GM19035 (cell line): ENCODE measurements around the gene EVPL.
"Not testable (repeated sequence)": the region's sequence is repeated elsewhere in the genome, so short reads cannot be mapped to it uniquely, and the experiment has no call there.

ENCODE experiments used
- ATAC-seq: cut with Tn5 transposase; IDR thresholded peaks from one replicate; pipeline ENCODE4 v1.9.1; 2021; ENCODE audit not compliant: unreplicated experiment

Gene EVPL

GRCh38 chr17:76027159-76027839 is at the start of gene EVPL:
EVPL (minus strand) TSS chr17:76027306; CDS start chr17:76027198, 108 bp downstream.
- ATAC-seq = no peak

GRCh38 chr17:76076146-76076764 is 49.1 kb upstream of the EVPL start:
- ATAC-seq = no peak

GRCh38 chr17:76075364-76076145 is 48.4 kb upstream of the EVPL start:
- no peak for ATAC-seq

GRCh38 chr17:76074390-76075363 is 47.6 kb upstream of the EVPL start, which contains the start of gene GALR2:
GALR2 (plus strand) TSS chr17:76074781; CDS start chr17:76074884, 103 bp downstream.
- ATAC-seq = no peak

- ATAC-seq = peak; percentile 97
These were observed 45.2 kb upstream of the EVPL start, which contains the start of gene SRP68 for GRCh38 chr17:76072148-76072858. SRP68 (minus strand) TSS chr17:76072517; CDS start chr17:76072491, 26 bp downstream.

- ATAC-seq = no peak
These were observed 44.5 kb upstream of the EVPL start for GRCh38 chr17:76071531-76072147.

- ATAC-seq = no peak
These were observed 38.7 kb upstream of the EVPL start for GRCh38 chr17:76065775-76066174.

- no peak for ATAC-seq
These were observed 36.9 kb upstream of the EVPL start for GRCh38 chr17:76063875-76064546.

- not testable (repeated sequence) for ATAC-seq
These were observed 31.2 kb upstream of the EVPL start for GRCh38 chr17:76058264-76058663.

GRCh38 chr17:76056882-76057281 is 29.8 kb upstream of the EVPL start:
- ATAC-seq = no peak

- no peak for ATAC-seq
These were observed 27.0 kb upstream of the EVPL start for GRCh38 chr17:76054112-76054476.

- no peak for ATAC-seq
These were observed 26.4 kb upstream of the EVPL start for GRCh38 chr17:76053246-76054111.

GRCh38 chr17:76051561-76051960 is 24.5 kb upstream of the EVPL start:
- ATAC-seq = no peak

- ATAC-seq = no peak
These were observed 23.7 kb upstream of the EVPL start for GRCh38 chr17:76050538-76051467.

GRCh38 chr17:76049836-76050537 is 22.9 kb upstream of the EVPL start:
- no peak for ATAC-seq

GRCh38 chr17:76049239-76049638 is 22.1 kb upstream of the EVPL start:
- ATAC-seq = no peak
